Upper lobe of left lung (tissue), 6 donors: ENCODE data around the gene MVB12B. TPM values are rescaled to one million over a fixed set of nuclear protein-coding genes. Genes with fewer than 3 reads are reported as not detected.

Experiments used
- ATAC-seq, 2 donors: fragments of 200-7000 bp; cut with Tn5 transposase; one replicate each; pipeline ENCODE4 v1.9.1; 2022; ENCODE audit warnings: mild to moderate bottlenecking in 2 of 2, moderate library complexity in 2 of 2; ENCODE audit not compliant: low FRiP score in 2 of 2
- DNase-seq, 2 donors: peaks; one replicate each; pipeline ENCODE4 v3.0.0-alpha.2; 2019 to 2020
- H3K27ac ChIP-seq, 4 donors: fragments of 200-600 bp; sonication (generic); one replicate each; pipeline ENCODE4 v1.5.1; 2016 to 2019
- H3K27me3 ChIP-seq, 4 donors: fragments of 200-600 bp; sonication (generic); one replicate each; pipeline ENCODE4 v1.5.1; 2017 to 2019
- H3K36me3 ChIP-seq, 4 donors: fragments of 200-600 bp; sonication (generic); one replicate each; pipeline ENCODE4 v1.5.1; 2016 to 2019
- H3K4me1 ChIP-seq, 4 donors: fragments of 200-600 bp; sonication (generic); one replicate each; pipeline ENCODE4 v1.5.1; 2018 to 2019
- H3K4me3 ChIP-seq, 4 donors: fragments of 200-600 bp; sonication (generic); one replicate each; pipeline ENCODE4 v1.5.1; 2017 to 2019; ENCODE audit warnings: mild to moderate bottlenecking in 2 of 4, moderate library complexity in 1 of 4
- H3K9me3 ChIP-seq, 4 donors: fragments of 200-600 bp; sonication (generic); one replicate each; pipeline ENCODE4 v1.5.1; 2018 to 2019
- EP300 ChIP-seq, 4 donors: sonication (generic); formaldehyde crosslinking; IDR thresholded peaks; one replicate each; pipeline ENCODE4 v1.5.1; 2017; ENCODE audit warnings: antibody characterized with exemption in 4 of 4, control low read depth in 2 of 4
- POLR2A ChIP-seq, 4 donors: fragments of 450-650 bp; IDR thresholded peaks; one replicate each; pipeline ENCODE4 v1.5.1; 2016 to 2017; ENCODE audit warnings: antibody characterized with exemption in 4 of 4, mild to moderate bottlenecking in 2 of 4
- POLR2AphosphoS5 ChIP-seq, 2 donors: sonication (generic); formaldehyde crosslinking; IDR thresholded peaks; one replicate each; pipeline ENCODE4 v1.5.1; 2017; ENCODE audit warnings: antibody characterized with exemption in 2 of 2
- WGBS, 2 donors: methylation state at CpG; one replicate each; pipeline ENCODE4 v1.1.5; 2017 to 2018; 5-methylcytosine and 5-hydroxymethylcytosine counted together
- total RNA-seq, 6 donors: library from RNA; depleted of rRNA in 4 of 6; stranded (reverse); fragments of >200 nt in 4 of 6; gene quantifications; one replicate each; pipeline versions ENCODE4 v1.1.0 to v1.2.1, GENCODE V29; 2016 to 2021
- TF ChIP-seq, protein P1 (sequence below), 6 experiments: fragments of 450-650 bp in 4 of 6; fragments of 200-600 bp in 2 of 6; sonication (generic) in 2 of 6; IDR thresholded peaks; one replicate each; pipeline ENCODE4 v1.5.1; 2016 to 2019; ENCODE audit warnings: antibody characterized with exemption in 6 of 6
- donor health status: DM: no; HTN: no; CAD: no; lungs with moderate emphysema.
- donor health status: DM: no; HTN: yes; CAD: no; lungs with severe emphysema.

MVB12B gene
- total RNA-seq, 6 donors from 2014 or later, result 36.7 to 60.7 (median 41.0) TPM

GRCh38 chr9:126408004-126408403 is 81.4 kb downstream of the MVB12B start:
- Histone ChIP-seq H3K4me1 (peaks cover 0 to 4% (median 0%) of the 10 kb centered on the region in 4 donors), H3K36me3 (peaks cover 0 to 25% (median 3%) of the 10 kb centered on the region in 4 donors), H3K27me3 (no peaks in the 10 kb centered on the region), H3K27ac (no peak overlapping the region), H3K4me3 (no peak overlapping the region), H3K9me3 (no peaks in the 10 kb centered on the region)
- DNase-seq (no peak), ATAC-seq (no peak)
- 95% methylated on average over 10 of the region's 10 CpGs for WGBS, 2 donors
- TF ChIP-seq, protein P1, sequence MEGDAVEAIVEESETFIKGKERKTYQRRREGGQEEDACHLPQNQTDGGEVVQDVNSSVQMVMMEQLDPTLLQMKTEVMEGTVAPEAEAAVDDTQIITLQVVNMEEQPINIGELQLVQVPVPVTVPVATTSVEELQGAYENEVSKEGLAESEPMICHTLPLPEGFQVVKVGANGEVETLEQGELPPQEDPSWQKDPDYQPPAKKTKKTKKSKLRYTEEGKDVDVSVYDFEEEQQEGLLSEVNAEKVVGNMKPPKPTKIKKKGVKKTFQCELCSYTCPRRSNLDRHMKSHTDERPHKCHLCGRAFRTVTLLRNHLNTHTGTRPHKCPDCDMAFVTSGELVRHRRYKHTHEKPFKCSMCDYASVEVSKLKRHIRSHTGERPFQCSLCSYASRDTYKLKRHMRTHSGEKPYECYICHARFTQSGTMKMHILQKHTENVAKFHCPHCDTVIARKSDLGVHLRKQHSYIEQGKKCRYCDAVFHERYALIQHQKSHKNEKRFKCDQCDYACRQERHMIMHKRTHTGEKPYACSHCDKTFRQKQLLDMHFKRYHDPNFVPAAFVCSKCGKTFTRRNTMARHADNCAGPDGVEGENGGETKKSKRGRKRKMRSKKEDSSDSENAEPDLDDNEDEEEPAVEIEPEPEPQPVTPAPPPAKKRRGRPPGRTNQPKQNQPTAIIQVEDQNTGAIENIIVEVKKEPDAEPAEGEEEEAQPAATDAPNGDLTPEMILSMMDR (IDR thresholded peaks at IDR 0.05), result no peak
- TF ChIP-seq EP300 (IDR thresholded peaks at IDR 0.05) (no peak), POLR2A (IDR thresholded peaks at IDR 0.05) (no peak), POLR2AphosphoS5 (IDR thresholded peaks at IDR 0.05) (no peak)

DNA sequence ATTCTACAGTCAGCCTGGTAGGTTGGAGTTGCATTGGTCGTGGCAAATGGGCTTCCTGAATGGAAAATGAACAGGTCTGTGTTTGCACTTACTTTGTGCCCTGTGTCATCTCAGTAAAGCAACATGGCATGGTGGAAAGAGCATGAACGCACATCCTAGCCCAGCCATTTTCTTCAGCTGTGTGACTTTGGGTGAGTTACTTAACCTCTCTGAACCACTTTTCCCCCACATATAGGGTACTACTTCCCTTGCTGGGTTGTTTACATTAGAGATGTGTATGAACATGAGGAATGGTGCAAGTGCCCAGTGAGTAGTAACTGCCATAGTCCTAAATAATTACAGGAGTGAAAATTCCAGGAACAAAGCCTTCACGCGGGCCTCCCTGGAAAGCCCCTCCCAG is 83.6 kb downstream of the MVB12B start:
- H3K27me3 ChIP-seq, result no peaks in the 10 kb centered on the region
- H3K4me1 ChIP-seq, result peaks cover 0 to 4% (median 0%) of the 10 kb centered on the region in 4 donors
- H3K9me3 ChIP-seq, result no peaks in the 10 kb centered on the region
- H3K4me3 ChIP-seq, result no peak overlapping the region
- ATAC-seq, result no peak
- H3K36me3 ChIP-seq, result peaks cover 0 to 22% (median 2%) of the 10 kb centered on the region in 4 donors
- no peak overlapping the region for H3K27ac ChIP-seq
- no peak for DNase-seq
- no peak for TF ChIP-seq EP300 (IDR thresholded peaks at IDR 0.05)
- no peak for TF ChIP-seq POLR2A (IDR thresholded peaks at IDR 0.05)
- TF ChIP-seq, protein P1 (IDR thresholded peaks at IDR 0.05), result no peak
- TF ChIP-seq POLR2AphosphoS5 (IDR thresholded peaks at IDR 0.05), result no peak
- 93 to 97% methylated on average over 4 of the region's 4 CpGs for WGBS, 2 donors

GRCh38 chr9:126411225-126411947 is 84.8 kb downstream of the MVB12B start:
- TF ChIP-seq POLR2AphosphoS5 (IDR thresholded peaks at IDR 0.05), result no peak
- TF ChIP-seq, protein P1 (IDR thresholded peaks at IDR 0.05), result no peak
- no peak for TF ChIP-seq EP300 (IDR thresholded peaks at IDR 0.05)
- TF ChIP-seq POLR2A (IDR thresholded peaks at IDR 0.05), result no peak
- Histone ChIP-seq H3K9me3 (no peaks in the 10 kb centered on the region), H3K27ac (peak overlapping the region in 1 of 4 donors; percentile 9), H3K27me3 (no peaks in the 10 kb centered on the region), H3K4me3 (no peak overlapping the region), H3K36me3 (peaks cover 0 to 27% (median 2%) of the 10 kb centered on the region in 4 donors), H3K4me1 (peaks cover 0 to 4% (median 0%) of the 10 kb centered on the region in 4 donors)
- DNase-seq (no peak), ATAC-seq (no peak)
- 79 to 80% methylated on average over 12 of the region's 12 CpGs for WGBS, 2 donors

- H3K9me3 ChIP-seq, result no peaks in the 10 kb centered on the region
- peaks cover 0 to 32% (median 2%) of the 10 kb centered on the region in 4 donors for H3K36me3 ChIP-seq
- peak overlapping the region in 1 of 4 donors; percentile 9 for H3K27ac ChIP-seq
- no peaks in the 10 kb centered on the region for H3K27me3 ChIP-seq
- whole genome bisulfite sequencing, 2 donors, result 92% methylated on average over 6 of the region's 6 CpGs
- no peak overlapping the region for H3K4me3 ChIP-seq
- peaks cover 0 to 3% (median 0%) of the 10 kb centered on the region in 4 donors for H3K4me1 ChIP-seq
- no peak for TF ChIP-seq EP300 (IDR thresholded peaks at IDR 0.05)
- no peak for TF ChIP-seq POLR2A (IDR thresholded peaks at IDR 0.05)
- no peak for TF ChIP-seq POLR2AphosphoS5 (IDR thresholded peaks at IDR 0.05)
- TF ChIP-seq, protein P1 (IDR thresholded peaks at IDR 0.05), result no peak
- ATAC-seq (no peak), DNase-seq (no peak)
These were observed 85.3 kb downstream of the MVB12B start for GRCh38 chr9:126411948-126412284.

DNA sequence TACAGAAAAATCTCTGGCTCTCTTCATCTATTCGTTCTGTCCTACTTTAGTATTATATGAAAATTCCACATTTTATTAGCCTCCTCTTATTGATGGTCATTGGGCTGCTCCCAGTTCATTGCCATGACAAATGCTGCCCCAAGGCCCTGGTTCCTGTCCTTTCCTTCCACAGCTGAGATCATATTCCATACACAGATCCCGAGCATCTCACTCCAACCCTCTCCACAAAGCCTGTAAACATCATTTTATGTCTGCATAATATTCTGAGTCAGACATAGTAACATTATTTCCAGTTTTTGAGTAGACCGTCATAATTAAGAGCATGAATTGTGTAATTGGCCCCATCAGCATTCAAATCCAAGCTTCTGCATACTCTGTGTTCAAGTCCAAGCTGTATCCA is 86.3 kb downstream of the MVB12B start:
- DNase-seq (no peak), ATAC-seq (no peak)
- no peak overlapping the region for H3K4me3 ChIP-seq
- no peak for TF ChIP-seq POLR2AphosphoS5 (IDR thresholded peaks at IDR 0.05)
- TF ChIP-seq, protein P1 (IDR thresholded peaks at IDR 0.05), result no peak
- no peak for TF ChIP-seq POLR2A (IDR thresholded peaks at IDR 0.05)
- TF ChIP-seq EP300 (IDR thresholded peaks at IDR 0.05), result no peak
- H3K36me3 ChIP-seq, result peaks cover 0 to 36% (median 2%) of the 10 kb centered on the region in 4 donors
- no peaks in the 10 kb centered on the region for H3K9me3 ChIP-seq
- 78 to 82% methylated on average over 3 of the region's 3 CpGs for WGBS, 2 donors
- no peaks in the 10 kb centered on the region for H3K4me1 ChIP-seq
- no peak overlapping the region for H3K27ac ChIP-seq
- H3K27me3 ChIP-seq, result no peaks in the 10 kb centered on the region
